CD4-positive, alpha-beta T cell treated with Interferon gamma for 1 hour (primary cell): ENCODE measurements around the gene CD4.

Experiments
- DNase-seq: peaks from one replicate; pipeline ENCODE4 v3.0.0-alpha.2; 2020

CD4 gene

DNA sequence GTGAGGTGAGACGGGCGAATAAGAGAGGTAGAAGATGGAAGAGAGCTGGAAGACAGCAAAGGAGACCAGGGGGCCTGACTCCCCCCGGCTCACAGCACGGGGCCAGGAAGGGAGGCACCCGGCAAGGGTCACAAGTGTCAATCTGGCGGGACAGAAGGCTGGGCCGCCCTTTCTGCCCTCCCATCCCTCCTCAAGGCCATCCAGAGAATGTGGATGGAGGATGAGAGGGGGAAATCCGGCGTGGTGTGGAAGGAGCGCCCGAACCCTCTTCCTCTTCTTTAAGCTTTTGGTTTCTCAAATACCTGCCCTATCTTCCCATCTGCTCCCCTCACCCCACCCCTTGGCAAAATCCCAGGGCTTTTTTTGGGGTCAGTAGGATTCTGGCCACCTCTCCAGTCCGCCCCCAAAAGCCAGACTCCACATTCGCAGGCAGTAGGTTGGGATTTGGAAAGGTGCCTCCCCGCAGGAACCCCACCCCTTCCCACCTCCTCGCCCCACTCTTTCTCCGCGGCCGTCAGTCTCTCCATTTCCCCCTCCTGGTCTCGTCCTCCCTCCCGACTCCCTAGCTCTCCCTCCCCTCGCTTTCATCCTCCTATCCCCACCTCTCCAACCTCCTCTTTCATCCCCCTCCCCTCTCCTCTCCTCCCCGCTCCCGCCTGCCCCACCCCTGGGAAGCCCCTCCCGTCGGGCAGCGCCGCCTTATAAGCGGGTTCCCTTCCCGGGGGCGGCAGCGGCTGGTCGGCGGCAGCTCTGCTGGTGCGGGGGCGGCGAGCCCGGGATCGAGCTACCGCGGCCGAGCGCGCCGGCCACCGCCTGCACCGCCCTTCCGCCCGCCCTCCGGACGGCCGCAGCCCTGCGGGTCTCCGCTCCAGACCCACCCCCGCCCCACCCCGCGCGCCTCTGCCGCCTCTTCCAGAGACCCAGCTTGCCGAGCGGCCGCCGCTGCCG is 23.4 kb upstream of the CD4 start, which contains the start of gene PTMS:
TSS of gene PTMS (plus strand) at position 730 of the 948 bp plus-strand sequence. CDS start 343 bp downstream, outside the sequence.
- no peak for DNase-seq

DNA sequence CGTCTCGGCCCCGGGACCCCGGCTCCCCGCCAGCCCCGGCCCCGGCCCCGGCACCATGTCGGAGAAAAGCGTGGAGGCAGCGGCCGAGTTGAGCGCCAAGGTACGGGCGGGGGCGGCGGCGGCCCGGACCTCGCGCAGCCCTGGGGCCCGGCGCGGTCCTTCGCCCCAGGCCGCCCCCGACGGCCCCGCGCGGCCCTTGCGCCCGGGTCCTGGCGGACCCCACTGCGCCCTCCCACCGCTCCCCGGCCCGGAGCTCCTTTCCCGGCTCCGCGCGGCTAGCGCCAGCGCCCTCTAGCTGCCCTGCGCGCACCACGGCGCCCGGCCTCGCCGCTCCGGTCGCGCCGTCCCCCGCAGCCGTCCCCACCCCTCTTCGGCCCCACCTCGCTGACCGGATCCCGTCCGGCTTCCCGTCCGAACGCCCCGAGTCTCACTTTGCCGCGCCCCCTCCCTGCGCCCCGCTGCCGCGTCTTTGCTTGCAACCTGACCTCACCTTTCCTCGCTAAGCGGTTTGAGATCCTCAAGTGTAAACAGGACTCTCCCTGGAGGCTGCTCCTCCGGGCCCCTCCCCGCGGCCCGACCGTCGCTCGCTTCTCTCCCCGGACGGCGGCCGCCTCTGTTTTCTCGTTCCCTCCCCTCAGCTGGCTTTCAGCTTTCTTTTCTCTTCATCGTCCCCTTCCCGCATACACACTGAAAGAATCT is 22.5 kb upstream of the CD4 start:
- DNase-seq: peak; percentile 38

DNA sequence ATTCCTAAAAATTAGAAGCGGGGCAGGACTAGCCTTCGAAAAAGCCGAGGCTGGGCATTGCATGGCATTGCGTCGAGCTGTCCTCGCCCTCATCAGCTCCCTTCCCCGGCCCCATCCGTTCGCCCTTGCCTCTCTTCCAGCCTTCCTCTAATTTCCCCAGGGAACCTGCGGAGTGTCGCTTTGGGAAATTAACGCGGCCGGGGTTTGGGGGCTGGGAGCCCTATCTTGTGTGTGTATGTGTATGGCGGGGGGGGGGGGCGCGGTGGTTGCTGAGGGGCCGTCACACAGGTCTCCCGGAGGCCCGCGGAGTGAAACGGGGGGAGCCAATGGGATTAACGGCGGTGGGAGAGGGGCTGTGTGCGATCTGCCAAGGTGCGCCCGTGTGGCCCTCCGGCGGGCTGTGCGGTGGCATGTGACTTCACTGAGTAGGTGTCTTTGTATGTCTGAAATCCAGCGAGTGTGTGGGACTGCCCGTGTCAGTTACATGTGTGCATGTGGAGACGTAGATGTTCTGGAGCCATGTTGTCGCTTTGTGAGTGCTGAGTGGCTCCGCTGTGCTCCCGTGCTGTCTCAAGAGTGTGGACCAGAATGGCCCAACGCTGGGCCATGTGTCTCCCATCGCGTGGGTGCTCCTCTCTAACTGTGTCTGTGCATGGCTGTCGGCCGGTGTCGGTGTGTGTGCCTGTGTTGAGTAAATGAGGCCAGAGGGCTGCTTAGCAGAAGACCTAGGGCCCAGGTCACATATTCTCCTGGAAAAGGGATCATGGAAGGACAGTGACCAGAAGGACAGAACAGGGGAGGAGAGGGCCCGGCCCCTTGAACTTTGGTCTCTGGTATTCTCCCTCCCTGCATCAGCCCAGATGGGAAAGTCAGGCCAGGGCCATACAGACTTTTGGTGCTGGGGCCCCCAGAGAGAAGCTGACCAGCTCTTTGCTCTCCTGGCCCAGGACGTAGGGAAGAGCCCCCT is 21.7 kb upstream of the CD4 start:
- DNase-seq: no peak

DNA sequence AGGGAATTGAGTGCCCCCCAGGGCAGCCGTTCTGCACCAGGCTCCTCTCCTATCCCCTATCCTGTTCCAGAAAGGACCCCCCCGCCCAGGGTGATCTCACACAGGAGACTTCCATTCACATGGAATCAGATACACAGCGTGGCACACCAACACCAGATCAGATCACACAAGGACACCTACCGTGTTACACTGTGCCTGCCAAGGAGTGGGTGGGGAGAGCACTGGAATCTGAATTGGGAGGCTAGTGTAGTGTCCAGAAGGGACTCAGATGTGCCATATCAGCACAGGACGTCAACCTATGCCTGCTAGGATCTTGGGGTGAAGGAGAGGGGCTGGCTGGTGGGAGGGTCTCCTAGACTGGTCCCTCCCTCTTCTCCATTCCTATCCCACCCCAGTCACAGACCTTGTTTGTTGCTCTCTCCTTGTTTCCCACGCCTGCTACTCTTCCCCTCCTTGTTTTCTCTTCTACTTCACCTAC is 20.9 kb upstream of the CD4 start:
- no peak for DNase-seq

DNA sequence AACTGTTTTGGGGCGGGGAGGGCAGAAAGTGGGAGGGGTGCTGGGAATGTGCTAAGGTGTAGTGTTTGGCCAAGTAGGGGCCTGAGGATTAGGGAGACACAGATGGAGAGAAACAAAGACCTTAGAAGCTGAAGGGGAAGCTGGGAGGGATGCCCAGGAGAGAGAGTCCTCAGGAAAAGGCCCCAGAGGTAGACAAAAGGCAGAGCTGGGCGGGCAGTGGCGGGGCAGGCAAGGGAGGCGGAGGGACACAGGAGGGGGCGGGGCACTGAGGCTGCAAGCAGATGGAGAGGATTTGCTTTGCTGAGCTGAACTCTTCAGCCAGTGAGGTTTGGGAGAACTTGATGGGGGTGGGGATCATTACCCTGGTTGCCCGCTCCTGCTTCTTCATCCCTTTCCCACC is 20.3 kb upstream of the CD4 start:
- no peak for DNase-seq

DNA sequence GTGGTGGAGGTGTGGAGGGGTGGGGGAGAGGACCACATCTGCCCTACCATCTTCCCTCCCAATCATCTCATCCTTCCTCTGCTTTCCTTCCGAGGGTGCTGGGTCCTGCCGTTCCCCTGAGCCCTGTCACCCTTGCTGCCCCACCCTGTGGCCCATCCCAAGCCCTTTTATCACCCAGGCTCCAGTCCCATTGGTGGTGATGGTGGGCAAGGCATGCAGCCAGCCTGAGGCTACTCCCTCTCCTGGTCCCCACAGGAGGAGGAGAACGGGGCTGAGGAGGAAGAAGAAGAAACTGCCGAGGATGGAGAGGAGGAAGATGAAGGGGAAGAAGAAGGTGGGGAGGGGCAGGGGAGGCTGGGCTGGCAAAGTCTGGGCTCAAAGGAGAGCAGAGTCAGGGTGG is 19.7 kb upstream of the CD4 start:
- no peak for DNase-seq

DNA sequence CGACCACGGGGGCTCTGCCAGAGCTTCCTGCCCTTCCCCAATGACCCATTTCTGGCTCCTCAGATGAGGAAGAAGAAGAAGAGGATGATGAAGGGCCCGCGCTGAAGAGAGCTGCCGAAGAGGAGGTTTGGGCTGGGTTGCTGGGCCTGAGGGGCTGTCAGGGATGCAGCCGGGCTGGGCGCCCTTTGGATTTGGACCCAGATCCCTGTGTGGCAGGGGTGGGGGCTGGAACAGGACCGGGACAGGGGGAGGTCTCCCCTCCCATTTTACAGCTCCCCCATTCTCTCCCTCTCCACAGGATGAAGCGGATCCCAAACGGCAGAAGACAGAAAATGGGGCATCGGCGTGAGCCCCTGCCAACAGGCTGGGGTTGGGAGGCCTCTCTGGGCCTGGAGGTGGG is 19.2 kb upstream of the CD4 start:
- no peak for DNase-seq

DNA sequence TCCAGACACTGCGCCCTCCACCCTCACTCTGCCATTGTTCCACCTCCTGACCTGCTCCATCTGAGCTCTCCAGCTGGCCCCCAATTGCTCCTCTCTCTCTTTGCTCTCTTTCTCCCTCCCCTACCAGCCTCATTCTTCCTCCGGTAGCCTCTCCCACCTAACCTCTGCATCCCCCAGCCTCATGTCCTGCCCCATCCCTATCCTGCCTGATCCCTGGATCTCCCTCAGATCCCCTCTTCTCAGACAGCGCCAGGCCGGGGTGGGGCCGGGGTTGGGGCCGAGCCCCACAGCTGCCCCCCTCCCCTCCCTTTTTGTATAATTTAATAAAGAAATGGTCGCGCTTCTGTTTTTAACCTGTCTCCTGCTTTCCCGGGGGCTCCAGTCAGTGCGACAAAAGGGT is 18.7 kb upstream of the CD4 start:
- DNase-seq: no peak

DNA sequence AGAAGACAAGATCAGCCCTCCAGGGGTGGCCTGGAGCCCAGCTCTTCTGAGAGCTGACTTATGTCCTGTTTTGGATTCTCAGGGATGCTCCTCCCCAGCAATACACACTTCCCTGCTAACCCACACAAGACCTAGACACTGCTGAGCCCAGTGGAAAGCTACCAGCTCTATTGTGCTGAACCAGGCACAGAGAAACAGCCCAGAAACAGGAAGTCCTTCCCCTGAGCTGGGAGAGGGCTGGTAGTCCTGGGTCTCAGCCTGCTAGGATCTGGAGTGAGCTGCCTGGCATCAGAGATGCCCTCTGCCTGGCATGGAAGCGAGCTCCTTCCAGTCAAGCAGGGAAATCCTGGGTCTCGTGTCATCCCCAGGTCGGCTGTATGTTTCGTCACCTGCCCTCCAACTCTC is 18.2 kb upstream of the CD4 start:
- no peak for DNase-seq

DNA sequence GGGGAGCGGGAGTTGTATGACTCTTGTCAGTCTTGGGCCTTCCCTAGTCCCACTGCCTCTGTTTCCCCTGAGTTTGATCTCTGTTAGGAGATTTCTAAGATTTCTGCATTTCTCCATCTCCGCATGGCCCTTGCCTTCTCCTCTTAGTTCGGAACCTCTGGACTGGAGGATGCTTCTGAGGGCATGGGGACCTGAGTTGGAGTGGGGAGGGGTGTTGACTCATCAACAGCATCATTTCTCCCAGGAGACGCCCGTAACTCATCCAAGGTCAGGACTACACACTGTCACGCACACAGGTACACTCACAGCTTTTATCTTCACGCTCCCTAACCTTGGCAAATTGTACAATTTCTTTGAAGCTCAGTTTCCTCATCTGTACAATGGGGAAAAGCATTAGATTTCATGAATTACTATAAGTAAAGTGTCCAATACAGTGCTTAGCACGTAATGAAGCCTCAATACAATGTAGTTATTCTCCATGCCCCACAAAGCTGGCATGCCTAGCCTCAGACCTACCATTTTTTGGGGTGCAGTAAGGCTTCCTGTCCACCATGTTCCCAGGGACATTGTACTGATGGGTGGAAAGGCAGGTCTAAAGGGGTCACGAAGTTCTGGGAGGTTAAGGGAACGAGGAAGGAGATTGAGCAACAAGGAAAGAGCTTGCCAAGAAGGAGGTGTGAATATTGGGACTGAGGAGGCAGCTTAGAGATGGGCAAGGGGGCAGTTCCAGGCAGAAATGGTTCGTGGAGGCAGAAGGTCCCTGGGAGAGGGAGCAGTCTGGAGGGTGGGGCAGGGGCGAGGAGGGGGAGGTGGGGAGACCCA is 17.6 kb upstream of the CD4 start:
- no peak for DNase-seq

DNA sequence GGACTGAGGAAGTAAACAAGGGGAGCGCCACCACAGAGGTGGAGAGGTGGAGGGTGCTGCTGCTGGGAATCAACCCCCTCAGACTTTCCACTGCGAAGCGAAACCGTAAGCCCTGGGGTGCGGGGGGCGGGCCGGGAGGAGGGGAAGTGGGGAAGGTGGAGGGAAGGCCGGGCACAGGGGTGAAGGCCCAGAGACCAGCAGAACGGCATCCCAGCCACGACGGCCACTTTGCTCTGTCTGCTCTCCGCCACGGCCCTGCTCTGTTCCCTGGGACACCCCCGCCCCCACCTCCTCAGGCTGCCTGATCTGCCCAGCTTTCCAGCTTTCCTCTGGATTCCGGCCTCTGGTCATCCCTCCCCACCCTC is 17.0 kb upstream of the CD4 start, which contains the start of gene LAG3:
TSS of gene LAG3 (plus strand) at position 190 of the 365 bp plus-strand sequence. CDS start 333 bp downstream, outside the sequence.
- no peak for DNase-seq

DNA sequence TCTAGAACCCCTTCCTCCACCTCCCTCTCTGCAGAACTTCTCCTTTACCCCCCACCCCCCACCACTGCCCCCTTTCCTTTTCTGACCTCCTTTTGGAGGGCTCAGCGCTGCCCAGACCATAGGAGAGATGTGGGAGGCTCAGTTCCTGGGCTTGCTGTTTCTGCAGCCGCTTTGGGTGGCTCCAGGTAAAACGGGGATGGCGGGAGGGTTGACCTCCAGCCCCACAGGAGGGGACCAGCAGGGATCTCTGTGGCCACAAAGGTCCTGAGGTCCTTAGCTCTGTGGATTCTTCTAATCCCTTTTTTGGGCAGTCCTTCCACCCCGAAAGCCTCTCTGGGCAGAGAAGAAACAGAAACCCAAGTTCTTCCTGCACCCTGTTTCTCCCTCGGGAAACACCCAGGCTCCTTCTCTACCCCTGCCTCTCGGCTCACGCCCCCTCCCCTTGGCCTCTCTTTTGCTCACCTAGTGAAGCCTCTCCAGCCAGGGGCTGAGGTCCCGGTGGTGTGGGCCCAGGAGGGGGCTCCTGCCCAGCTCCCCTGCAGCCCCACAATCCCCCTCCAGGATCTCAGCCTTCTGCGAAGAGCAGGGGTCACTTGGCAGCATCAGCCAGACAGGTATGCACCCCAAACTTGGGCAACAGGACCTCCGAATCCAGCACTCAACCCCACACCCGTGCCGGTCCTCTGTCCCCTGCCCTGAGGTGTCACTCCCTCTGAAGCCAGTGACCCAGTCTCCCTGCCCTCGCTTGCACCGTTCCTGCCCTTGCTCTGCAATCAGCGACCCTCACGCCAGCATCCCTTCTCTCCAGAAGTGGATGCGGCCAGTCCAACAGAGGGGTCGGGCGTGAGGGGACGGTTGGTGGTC is 16.4 kb upstream of the CD4 start:
- no peak for DNase-seq

DNA sequence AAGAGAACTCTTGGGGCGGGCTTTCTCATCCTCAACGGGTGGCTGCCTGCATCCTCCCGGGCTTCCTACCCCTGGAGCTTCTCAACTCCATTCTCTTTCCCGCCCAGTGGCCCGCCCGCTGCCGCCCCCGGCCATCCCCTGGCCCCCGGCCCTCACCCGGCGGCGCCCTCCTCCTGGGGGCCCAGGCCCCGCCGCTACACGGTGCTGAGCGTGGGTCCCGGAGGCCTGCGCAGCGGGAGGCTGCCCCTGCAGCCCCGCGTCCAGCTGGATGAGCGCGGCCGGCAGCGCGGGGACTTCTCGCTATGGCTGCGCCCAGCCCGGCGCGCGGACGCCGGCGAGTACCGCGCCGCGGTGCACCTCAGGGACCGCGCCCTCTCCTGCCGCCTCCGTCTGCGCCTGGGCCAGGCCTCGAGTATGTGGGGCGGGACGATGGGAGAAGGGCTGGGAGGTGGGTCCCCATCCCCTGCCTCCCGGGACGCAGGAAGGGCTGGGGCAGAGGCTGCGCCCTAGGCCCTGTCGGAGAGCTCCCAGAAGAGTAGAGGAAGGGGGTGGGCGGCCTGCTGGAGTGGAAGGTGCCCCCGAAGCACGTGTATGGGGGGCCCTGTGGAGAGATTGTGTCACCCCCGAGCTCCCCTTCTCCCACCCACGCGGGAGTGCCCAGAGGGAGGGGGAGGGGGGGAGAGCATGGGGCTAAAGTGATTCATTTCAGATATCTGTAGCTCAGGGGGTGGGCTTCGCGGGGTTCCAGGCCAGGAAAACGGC is 15.6 kb upstream of the CD4 start:
- no peak for DNase-seq

DNA sequence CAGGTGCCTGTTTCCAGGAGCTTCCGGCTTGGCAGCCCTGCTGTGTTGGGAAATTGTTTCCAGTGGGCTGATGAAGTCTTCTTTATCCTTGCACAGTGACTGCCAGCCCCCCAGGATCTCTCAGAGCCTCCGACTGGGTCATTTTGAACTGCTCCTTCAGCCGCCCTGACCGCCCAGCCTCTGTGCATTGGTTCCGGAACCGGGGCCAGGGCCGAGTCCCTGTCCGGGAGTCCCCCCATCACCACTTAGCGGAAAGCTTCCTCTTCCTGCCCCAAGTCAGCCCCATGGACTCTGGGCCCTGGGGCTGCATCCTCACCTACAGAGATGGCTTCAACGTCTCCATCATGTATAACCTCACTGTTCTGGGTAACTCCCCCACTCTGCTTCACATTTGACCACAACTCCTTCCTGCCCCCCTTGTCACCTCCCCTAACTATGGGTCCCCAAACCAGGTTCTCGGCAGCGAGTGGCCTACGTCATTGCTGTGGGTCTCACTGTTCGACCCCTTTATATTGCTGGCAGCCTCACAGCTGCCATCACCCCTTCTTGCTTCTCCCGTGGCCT is 14.7 kb upstream of the CD4 start:
- DNase-seq: peak; percentile 57

DNA sequence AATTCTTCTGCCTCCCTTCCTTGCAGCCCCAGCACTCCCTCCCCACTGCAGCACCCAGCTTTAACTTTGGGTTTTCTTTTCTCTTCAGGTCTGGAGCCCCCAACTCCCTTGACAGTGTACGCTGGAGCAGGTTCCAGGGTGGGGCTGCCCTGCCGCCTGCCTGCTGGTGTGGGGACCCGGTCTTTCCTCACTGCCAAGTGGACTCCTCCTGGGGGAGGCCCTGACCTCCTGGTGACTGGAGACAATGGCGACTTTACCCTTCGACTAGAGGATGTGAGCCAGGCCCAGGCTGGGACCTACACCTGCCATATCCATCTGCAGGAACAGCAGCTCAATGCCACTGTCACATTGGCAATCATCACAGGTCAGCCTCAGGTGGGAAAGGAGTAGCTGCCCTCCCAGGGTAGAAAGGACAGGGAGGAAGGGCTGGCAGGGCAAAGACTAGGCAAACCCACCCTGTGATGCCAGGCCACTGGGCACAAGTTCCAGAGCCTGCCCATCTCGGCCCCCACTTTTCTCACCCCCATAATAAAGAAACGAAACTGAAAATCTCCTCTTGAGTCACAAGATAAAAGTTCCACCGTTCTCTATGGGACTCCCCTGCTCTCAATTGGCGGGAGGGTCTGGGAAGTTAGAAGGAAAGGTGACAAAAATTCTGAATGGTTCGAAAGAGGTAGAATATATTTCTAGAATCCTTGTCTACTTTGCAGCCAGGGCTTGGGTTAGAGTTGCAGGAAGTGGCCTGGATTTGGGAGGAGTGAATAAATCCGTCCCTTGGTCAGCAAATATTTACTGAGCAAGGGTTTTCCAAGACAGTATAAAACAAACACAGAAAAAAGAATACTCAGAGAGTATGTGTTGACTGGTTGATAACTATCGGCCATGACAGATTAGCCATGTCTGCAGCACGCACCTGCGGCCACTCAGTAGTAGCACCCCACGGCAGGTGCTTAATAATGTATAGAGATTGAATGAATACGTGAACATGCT is 13.8 kb upstream of the CD4 start:
- no peak for DNase-seq

DNA sequence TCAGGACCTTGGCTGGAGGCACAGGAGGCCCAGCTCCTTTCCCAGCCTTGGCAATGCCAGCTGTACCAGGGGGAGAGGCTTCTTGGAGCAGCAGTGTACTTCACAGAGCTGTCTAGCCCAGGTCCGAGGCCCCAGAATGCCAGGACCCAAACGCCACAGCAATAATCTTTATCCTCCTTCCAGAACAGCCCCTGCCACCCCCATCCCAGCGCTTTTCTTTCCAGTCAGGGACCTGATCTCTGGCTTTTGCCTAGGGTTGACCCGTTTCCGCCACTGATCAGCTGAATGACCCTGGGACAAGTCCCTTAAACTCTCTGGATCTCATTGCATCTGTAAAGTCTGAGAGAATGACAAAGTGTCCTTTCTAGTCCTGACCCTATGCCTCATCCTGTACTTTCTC is 11.9 kb upstream of the CD4 start:
- DNase-seq: no peak

DNA sequence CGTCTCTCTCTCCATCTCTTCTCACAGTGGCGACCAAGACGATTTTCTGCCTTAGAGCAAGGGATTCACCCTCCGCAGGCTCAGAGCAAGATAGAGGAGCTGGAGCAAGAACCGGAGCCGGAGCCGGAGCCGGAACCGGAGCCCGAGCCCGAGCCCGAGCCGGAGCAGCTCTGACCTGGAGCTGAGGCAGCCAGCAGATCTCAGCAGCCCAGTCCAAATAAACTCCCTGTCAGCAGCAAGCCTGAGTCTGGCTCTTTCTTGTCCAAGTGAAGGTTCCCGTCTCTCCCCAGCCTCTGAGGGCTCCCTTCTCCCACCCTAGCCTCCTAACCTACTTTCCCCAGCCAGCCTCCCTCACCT is 11.1 kb upstream of the CD4 start:
- DNase-seq: no peak
